Measurements from ENCODE around the gene RNF40.

DNA sequence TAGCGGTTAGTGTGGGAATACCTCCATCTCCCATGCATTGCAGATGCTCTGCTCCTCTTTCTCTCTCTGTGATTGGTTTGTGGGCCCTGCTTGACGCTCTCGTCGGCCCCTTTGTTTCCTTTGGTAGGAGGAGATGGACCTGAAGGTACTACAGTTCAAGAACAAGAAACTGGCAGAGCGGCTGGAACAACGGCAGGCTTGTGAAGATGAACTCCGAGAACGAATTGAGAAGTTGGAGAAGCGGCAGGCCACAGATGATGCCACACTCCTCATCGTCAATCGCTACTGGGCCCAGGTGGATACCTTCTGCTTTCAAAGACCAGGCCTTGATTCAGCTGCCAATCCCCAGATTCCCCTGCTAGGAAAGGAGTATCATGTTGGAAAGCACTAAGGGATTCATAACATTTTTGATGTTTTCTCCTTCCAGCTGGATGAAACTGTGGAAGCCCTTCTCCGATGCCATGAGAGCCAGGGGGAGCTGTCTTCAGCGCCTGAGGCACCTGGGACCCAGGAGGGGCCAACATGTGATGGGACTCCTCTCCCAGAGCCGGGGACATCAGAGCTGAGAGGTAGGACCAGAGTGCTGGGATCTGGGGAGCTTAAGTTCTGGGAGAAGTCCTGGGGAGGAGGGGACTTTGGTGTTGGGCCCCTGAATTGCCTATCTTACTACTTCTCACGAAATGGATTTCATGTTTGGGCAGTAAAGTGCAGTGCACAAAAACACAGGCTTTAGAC lies 1.0 kb downstream of the RNF40 start:
- TF ChIP-seq CTCF (IDR thresholded peaks at IDR 0.05) = no peak
- no peak for TF ChIP-seq POLR2AphosphoS5 (IDR thresholded peaks at IDR 0.05)
- TF ChIP-seq POLR2A (IDR thresholded peaks at IDR 0.05) = no peak
- no peak for TF ChIP-seq EP300 (IDR thresholded peaks at IDR 0.05; ENCODE audit: low read depth)

Measured in transverse colon (tissue), 4 donors.